Measurements from ENCODE around the gene FFAR3.

DNA sequence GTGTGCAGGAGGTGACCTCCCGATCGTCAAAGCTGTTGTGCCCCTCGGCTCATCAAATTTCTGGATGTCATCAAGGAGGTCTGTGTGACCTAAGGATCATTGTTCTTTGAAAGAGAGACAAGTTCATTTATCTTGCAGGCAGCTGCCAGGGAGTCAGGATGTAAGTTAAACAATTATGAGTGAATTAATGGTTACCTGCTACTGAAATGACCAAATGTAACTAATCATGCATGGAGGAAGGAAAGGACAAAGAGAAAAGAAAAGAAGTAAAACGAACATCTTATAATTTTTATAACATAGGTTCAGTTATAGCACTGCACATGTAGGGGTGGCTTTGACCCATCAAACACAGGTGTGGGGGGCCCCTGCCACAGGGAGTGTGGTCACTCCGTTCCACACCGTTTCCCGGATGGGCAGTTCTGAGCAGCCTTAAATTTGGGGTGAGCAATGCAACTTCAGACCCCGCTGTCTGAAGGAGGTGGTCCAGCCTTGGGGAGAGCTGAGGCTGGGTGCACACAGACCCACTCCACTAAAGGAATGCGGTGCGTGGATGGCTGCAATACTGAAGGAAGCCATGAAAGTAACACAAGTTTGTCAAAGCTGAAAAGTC, 24.0 kb upstream of the FFAR3 start:
- TF ChIP-seq, protein P1, sequence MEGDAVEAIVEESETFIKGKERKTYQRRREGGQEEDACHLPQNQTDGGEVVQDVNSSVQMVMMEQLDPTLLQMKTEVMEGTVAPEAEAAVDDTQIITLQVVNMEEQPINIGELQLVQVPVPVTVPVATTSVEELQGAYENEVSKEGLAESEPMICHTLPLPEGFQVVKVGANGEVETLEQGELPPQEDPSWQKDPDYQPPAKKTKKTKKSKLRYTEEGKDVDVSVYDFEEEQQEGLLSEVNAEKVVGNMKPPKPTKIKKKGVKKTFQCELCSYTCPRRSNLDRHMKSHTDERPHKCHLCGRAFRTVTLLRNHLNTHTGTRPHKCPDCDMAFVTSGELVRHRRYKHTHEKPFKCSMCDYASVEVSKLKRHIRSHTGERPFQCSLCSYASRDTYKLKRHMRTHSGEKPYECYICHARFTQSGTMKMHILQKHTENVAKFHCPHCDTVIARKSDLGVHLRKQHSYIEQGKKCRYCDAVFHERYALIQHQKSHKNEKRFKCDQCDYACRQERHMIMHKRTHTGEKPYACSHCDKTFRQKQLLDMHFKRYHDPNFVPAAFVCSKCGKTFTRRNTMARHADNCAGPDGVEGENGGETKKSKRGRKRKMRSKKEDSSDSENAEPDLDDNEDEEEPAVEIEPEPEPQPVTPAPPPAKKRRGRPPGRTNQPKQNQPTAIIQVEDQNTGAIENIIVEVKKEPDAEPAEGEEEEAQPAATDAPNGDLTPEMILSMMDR (IDR thresholded peaks at IDR 0.05): no peak
- no peak for TF ChIP-seq JUNB (IDR thresholded peaks at IDR 0.05)
- no peak for TF ChIP-seq POLR2A (IDR thresholded peaks at IDR 0.05; ENCODE audit: low read length)

Measured in A549 (cell line).